Liver (tissue), 3 donors: ENCODE results near the gene LHX3.

Experiments
- CTCF ChIP-seq: fragments of 150-350 bp; IDR thresholded peaks from 2 replicates; pipeline ENCODE4 v1.5.1; 2017; ENCODE audit warnings: improper control_type of control experiment, low read depth, low read length; ENCODE audit not compliant: missing input control
- TAF1 ChIP-seq: conservative IDR thresholded peaks from 2 replicates; pipeline ENCODE4 v1.6.1; 2016; ENCODE audit warnings: antibody characterized with exemption, mild to moderate bottlenecking
- donor health status: healthy.
- donor health status: healthy.

- TF ChIP-seq TAF1 (no peak), CTCF (no peak)
Observed at GRCh38 chr9:136194540-136194939, 10.4 kb downstream of the LHX3 start.
